ENCODE measurements around the gene LDB2.

- TF ChIP-seq SIN3A (conservative IDR thresholded peaks at IDR 0.05 in 1 of 2, IDR thresholded peaks at IDR 0.05 in 1 of 2; ENCODE audit: low read depth in 1 of 2, low read length in 2 of 2) = no peak
- no peak for TF ChIP-seq YY1 (IDR thresholded peaks at IDR 0.05; ENCODE audit: low read depth, low read length)
- TF ChIP-seq CTCF (IDR thresholded peaks at IDR 0.05; ENCODE audit: control extremely low read depth in 1 of 3, insufficient read depth in 1 of 3, low read depth in 1 of 3, low read length in 3 of 3) = no peak
- TF ChIP-seq EZH2 (IDR thresholded peaks at IDR 0.05; ENCODE audit: low read depth, low read length, severe bottlenecking) = no peak
- TF ChIP-seq HDAC6 (IDR thresholded peaks at IDR 0.05; ENCODE audit: low read depth, low read length) = no peak
- TF ChIP-seq NANOG (IDR thresholded peaks at IDR 0.05; ENCODE audit: insufficient read depth, low read depth, low read length, poor library complexity, severe bottlenecking) = no peak
- no peak for TF ChIP-seq POLR2A (IDR thresholded peaks at IDR 0.05; ENCODE audit: control extremely low read depth in 1 of 2, low read depth in 2 of 2, low read length in 2 of 2)
- no peak for TF ChIP-seq FOSL1 (IDR thresholded peaks at IDR 0.05; ENCODE audit: insufficient read depth, low read depth, low read length)
- TF ChIP-seq SIRT6 (IDR thresholded peaks at IDR 0.05; ENCODE audit: low read length) = no peak
- TF ChIP-seq EP300 (IDR thresholded peaks at IDR 0.05; ENCODE audit: borderline replicate concordance in 1 of 2, low read depth in 2 of 2, low read length in 2 of 2) = no peak
- TF ChIP-seq CEBPB (IDR thresholded peaks at IDR 0.05; ENCODE audit: low read depth, low read length) = no peak
These were observed 86.4 kb downstream of the LDB2 start for GRCh38 chr4:16812041-16812440.

All from H1 (cell line).